Measurements from ENCODE around the gene BEGAIN. TPM values are rescaled to one million over a fixed set of nuclear protein-coding genes. Genes with fewer than 3 reads are reported as not detected.

BEGAIN gene
- total RNA-seq, 1 experiment from 2014 or later: not detected

DNA sequence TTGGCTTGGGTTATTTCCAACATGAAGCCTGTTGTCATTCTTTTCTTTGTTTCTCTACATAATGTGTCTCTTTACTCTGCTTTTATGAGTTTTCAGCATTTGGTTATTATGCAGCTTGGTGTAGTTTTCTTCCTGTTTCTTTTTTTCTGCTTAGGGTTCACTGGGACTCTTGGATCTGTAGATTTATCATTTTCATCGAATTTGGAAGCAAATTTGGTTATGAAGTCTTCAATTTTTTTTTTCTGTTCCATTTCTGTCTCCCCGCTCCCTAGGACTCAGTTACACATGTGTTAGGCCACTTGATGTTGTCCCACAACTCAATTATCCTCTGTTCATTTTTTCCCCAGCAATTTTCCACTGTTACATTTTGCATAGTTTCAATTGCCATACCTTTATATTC, 13.8 kb upstream of the BEGAIN start:
- DNase-seq (ENCODE audit: low read depth): no peak

DNA sequence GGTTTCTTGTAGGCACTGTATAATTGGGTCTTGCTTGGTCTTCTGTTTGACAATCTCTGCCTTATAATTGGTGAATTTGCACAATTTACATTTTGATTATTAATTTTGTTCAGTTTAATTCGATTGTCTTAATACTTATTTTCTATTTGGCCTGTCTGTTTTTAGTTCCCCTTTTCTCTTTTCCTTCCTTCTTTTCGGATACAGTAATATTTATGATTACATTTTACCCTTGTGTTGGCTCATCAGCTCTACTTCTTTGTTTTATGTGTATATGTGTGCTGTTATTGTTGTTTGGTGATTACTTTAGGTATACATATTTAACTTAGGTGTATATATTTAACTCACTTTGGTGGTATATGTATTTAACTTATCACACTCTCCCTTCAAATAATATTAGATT, 12.8 kb upstream of the BEGAIN start:
- DNase-seq (ENCODE audit: low read depth): no peak

DNA sequence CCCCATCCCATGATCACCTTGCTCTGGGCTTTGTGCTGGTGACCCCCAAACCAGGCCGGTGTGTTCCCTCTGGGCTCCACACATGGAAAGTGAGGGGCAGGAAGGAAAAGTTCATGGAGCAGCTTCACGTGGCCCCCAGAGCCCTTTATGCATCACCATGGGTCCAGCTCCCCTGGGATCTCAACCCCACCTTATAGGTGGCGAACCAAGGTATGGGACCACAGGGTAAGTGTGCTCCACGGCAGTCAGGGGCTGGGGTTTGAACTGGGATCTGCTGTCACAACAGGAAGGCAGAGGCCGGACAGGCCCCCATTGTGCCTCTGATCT, 7.4 kb upstream of the BEGAIN start:
- no peak for DNase-seq (ENCODE audit: low read depth)

DNA sequence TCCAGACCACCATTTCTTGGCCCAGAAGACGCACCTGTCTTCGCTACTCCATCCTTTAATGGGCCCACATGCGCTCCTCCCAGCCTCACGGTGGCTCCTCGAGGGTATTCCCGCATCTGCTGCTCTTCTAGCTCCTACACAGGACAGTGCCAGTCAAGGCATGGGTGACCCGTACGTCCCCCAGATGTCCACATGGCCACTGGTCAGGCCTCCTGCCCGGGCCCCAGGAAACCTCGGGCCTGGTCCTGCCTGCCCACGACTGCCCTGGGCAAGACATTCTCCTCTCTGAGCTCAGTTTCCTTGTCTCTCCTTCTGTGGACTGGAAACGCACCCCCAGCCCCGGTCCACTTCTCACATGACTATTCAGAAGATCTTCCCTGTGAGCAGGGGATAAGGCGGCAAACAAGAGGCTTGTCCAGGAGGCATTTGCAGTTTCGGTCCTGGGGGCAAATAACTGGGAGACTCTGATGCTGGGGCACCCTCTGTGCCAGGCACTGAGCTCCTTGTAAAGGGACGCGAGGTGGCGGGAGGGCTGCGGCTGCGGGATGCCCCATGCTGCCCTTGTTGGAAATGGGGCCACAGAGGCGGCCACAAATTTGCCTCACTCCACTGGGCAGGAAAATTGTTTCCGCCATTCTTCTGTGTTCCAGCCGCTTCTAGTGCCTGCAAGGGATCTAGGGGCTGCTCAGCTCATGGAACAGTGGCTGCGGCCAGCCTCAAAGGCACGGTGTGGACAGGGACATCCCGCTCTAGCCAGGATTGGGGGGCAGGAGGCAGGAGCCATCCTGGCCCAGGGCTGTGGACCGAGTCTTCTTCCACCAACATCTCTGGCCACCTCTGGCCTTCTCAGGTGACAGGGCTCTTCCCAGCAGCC, 6.8 kb upstream of the BEGAIN start:
- DNase-seq (ENCODE audit: low read depth): no peak

DNA sequence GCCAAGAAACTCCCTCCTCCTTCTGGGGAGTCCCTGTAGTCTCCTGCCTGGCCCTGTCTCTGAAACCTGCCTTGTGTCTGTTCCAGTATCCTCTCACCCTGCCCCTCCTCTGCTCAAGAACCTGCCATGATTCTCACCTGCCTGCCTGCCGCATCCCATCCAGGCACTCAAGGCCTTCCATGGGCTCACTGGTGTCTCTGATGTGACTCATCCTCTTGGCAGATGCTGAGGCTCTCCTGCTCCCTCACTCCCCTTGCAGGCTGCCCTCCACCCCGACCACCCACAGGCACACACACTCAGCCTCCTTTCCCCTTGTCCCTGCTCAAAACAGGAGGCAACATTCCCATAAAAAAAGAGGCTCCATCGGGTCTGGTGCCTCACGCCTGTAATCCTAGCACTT, 5.8 kb upstream of the BEGAIN start:
- DNase-seq (ENCODE audit: low read depth): no peak

DNA sequence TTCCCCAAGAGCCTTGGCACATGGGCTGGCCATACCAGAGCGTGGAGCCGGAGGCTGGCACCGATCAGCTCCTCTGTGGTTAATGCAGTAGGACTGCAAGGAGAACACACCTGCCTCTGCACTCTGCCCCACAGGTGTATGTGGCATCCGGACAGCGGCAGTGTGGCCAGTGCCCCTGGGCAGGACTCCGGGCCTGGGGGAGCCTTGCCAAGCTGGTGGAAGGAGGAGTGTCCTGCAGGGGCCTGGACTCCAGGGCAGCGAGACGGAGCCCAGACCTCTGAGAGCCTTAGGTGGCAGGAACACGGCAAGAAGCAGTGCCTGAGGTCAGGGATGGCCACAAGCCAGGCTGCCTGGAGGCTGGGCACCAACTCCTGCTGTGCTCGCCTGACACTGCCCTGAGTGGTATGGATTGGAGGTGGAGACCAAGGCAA, 5.3 kb upstream of the BEGAIN start:
- no peak for DNase-seq (ENCODE audit: low read depth)

DNA sequence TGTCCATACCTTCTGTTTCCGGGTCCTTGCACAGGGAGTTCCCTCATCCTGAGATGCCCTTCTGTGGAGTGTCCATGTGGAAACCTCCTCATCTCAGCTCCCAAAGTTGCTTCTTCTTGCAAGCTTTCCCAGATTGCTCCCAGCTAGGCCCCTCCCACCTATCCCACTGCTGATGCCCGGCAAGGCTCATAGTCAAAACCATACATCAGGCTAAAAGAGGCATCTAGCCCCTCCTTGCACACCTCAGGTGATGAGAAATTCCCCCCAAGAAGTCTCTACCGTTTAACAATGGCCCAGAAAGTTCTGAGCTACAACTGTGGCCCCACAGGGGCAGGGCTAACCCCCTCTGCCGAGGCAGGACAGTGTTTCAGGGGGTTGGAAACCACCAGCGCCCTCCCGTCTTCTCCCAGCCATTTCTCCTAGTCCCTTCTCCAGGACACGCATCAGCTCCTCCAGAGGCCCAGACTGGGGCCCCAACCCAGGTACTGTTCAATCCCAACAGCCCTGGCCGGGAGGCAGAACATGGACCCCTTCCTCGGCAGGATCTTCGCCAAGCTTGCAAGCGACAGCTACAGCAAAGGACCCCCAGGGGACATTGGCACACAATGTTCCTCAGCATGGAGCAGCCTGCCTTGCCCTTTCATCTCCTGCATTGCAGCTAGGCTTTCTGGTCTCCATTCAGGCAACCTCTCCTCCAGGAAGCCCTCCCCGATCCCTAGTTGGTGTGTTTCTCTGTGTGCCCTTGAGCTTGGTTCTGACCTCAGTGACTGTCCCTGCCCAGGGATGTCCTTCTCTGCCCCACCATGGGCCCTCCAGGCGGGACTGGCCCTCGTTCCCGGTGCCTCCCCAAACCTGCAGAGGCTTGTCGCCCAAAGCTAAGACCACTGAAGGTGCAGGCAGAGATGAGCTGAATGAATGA, 4.5 kb upstream of the BEGAIN start:
- no peak for DNase-seq (ENCODE audit: low read depth)

DNA sequence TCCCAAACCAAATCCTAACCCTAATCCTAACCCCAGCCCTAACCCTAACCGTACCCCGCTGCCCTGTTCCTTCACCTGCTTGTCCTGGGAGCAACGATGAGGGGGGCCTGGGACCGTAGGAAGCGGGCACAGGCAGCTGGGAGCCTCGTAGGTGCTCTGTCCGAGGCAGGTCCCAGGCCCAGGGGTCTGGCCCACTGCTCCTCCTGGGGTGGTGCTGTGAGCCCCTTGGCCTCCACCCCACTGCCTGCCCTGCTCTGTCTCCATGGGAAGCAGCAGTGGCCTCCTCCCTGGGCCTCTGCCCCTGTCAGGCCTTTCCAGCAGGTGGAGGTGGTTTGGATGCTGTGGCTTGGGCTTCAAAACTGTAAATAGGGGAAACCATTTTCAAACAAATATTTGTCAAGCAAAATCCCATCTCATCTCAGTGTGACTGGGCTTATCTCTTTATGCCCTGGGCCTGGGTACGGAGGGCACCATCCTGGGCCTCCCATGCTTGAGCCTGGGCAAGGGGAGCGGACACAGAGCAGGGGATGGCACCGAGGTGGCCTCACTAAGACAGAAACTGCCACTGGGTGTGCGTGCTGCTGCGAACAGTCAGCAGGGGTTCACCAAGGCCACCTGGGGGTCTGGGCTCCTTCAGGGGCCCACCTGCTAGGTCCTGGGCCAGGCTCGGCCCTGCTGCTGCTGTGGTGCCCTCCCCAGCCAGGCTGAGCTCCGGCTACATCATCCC, 3.7 kb upstream of the BEGAIN start:
- DNase-seq (ENCODE audit: low read depth): no peak

DNA sequence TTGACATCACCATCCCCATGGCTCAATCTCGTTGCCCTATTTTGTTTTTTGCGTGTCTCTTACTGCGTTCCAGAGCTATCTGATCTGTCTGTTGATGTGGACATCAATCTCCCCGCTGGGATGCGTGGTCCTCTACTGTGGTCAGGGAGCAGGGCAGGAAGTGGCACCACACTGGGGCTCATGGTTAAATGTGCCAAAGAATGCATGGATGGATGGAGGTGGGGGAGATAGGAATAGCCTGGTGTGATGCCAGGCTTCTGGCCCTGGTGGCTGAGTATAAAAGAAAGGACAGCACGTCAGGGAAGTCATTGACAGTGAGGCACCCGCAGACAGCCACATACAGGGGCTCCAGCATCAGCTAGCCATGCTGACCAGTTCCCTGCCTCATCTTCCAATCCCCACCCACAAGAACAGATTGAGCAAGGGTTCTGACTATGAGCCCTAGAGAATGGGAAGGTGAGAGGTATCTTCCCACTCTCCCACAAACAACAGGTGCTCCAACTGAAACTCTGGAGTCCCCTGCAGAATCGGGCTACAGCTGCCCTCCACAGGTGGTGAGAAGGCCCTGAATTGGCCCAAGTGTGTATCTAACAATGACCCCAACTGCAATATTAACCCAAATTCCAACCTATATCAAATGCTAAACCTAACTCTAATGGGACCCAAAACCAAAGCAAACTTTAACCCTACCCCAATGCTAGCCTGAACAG, 2.7 kb upstream of the BEGAIN start:
- no peak for DNase-seq (ENCODE audit: low read depth)

DNA sequence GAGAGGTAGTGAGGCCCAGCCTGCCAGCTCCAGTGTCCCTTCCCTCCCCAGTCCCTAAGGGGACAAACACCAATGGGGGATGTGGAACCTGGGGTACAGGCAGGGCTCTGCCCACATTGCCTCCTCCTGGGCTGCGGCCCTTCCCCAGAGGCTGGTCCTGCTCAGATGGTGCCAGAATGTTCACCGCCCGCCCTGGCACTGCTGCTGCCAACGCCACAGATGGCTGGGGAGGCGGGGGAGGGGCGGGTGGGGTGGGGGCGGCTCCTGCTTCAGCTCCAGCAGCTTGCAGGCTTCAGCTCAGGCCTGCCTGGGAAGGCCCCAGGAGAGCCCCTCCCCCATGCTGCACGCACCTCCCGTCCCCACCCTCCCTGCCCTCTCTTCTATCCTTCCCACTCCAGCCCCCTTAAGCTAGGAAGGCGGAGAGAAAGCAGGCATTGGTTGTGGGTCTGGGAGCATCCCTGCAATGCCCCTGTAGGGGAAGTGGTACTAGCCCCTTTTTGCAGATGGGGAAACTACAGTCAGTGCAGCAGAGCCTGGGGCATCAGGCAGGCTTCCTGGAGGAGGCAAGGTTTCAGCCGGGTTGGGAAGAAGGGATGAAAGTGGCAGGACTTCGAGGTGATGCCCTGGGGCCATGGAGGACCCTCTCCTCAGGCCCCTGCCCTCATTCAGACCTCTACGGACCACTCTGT, 2.0 kb upstream of the BEGAIN start:
- DNase-seq (ENCODE audit: low read depth): no peak

DNA sequence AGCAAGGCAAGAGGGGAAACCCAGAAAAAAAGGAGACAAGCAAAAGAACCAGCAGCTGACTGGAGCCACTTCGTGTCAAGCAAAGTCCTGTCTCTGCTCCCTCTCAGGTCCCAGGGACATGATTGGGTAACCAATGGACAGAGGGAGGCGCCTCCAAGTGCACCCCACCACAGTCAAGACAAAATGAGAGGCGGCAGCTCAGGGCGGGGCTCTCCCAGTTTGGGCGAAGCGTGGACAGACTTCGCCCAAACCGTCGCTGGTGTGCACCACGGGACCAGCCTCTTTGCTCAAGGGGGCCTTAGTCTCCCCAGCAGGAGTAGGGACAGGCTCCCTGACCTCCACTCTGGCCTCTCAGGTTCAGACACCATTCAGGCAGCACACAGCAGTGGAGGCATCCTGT, 1.5 kb upstream of the BEGAIN start:
- no peak for DNase-seq (ENCODE audit: low read depth)

DNA sequence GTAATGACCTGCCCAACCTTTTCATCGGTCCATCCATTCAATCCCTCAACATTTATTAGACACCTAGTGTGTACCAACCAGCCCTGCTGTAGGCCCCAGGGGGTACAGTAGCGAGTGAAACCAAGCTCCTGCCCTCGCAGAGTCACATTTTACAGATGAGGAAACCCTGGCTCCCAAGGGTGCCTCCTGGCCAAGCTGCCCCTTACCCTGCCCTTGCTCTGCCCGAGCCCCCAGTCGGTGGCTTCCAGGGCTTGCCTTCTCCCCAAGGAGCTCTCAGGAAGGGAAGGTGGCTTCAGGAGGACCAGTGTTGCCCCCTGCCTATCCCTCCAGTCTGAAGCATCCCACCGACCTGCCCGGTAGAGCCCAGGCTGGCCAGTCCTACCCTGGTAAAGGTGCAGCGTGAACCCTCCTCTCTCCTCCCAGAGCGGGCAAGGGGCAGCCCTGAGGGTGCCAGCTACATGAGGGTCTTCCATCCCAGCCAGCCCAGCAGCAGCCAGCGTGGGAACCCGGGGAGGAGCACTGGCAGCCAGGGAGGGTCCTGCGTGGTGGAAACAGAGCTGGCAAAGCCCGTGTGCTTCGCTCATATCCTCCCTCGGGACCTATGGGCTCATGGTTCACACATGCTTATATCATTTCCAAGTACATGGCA, 670 bp upstream of the BEGAIN start:
- no peak for DNase-seq (ENCODE audit: low read depth)

DNA sequence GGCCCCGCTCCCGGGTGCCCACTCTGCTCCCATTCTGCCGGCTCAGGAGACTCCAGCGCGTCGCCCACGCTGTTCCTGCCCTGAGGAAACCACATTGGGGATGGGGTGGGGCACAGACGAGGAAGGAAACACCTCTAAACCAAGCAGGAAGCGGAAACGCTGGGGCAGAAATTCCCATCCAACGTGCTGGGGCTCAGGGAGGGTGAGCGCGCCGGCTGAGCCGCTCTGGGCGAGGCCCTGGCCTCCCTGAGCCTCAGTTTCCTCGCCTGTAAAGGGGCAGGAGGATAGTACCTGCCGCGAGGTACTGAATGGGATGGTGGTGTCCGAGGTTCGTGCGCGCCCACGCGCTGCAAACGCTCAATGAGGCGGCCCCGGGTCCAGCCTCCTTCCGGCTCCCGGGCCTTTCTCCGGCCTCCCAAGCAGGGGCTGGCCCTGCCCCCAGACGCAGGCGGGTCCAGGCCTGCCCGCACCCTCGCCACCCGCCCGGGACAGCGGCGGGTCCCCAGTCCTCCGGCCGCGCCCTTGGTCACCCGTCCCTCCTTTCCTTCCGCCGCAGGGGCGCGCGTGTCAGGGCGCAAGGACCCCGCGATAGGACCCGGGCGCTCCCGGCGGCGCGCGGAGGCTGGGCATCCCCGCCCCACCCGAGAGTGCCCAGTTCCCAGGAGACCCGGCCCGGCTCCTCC, 673 bp downstream of the BEGAIN start:
- DNase-seq (ENCODE audit: low read depth): no peak

DNA sequence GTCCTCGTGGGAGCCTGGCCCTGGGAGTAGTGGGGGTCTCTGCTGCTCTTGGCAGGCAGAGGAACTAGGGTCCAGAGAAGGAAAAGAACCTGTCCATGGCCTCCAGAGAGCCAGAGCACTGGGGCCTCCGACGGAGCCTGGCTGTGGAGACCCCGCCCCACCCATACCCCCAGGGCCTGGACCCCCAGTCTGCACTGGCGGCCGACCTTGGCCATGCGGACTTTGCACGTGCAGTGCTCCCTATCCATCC, 1.1 kb downstream of the BEGAIN start:
- DNase-seq (ENCODE audit: low read depth): no peak

DNA sequence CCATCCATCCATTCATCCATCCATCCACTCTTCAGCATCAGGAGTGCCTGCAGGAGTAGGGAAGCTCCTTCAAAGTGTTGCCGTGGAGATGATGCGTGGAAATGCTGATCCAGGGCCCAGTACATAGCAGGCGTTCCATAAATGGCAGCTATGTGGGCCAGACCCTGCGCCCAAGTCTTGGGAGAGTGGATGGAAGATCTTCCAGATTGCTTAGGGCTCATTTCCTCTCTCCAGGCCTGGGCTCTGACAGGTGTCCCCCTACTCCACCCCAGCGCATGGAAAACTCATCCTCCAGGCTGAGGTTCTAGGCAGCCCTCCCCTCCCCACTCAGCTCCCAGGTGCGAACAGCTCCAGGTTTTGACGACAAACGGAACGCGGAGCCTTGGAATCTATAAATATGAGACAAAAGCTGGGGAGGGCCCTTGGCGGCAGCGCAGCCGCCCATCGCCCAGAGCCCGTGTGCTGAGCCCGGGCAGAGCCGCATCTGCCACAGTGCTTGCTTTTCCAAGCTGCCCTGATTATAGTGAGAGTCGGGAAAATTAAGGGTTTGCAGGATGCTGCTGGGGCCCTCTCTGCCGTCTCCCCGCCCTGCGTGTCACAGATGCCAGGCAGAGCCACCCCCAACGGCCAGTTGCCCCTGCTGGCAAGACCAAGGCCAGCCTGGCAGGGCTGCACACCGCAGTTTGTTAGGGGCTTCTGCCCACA, 1.6 kb downstream of the BEGAIN start:
- no peak for DNase-seq (ENCODE audit: low read depth)

DNA sequence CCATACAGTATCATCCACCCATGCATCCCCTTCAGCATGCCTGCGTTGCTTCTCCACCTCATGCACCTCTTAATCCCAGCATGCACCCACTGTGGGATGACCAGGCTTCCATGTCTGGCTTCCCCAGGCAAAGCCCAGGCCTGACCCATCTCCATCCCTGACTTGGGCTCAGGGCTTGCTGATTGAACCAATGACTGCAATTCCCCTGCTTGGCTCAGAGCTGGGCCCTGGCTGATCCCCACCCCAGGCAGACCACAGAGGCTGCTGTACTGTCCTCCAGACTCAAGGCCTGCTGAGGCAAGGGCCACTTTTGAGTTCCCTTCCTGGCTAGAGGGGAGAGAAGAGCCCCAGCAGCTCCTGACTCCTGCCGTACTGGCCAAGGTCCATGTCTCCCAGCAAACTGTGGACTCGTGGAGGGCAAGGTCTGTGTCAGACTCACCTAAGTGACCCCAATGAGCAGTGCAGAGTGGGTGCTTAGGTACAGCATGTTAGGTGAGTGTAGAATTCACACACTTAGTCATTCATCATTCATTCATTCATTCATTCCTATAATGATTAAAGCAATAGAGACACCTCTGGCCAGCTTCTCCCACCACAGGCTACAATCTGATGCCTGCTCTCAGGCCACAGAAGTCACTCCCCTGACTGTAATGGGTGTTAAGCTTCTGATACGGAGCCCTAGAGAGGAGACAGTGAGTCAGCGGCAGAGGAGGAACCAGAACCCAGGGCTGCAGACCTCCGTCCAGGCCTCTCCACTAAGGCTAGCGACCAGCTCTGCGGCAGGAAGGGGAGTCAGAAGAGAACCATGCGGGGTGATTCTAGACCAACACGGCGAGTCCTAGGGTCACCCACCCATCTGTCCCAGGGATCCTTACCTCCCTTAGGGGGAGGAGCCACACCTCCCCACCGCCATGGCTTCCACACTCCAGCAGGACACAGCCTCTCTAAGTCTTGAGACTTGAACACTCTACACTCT, 2.9 kb downstream of the BEGAIN start:
- DNase-seq (ENCODE audit: low read depth): no peak

DNA sequence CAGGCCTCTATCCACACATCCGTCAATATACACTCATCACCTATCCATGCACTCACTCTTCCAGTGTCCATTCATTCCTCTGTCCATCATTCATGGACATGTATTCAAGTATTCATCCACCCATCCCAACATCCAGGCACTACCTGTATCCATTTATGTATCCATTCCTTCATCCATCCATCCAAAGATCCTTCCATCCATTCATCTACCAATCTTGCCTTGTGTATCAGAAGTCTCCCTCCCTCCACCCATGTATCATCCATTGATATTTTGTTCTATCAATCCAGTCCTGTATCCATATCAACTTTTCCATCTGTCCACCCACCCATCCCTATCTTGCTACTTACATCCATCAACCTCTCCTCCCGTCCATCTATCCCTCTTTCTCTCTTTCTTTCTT, 4.0 kb downstream of the BEGAIN start:
- DNase-seq (ENCODE audit: low read depth): no peak

DNA sequence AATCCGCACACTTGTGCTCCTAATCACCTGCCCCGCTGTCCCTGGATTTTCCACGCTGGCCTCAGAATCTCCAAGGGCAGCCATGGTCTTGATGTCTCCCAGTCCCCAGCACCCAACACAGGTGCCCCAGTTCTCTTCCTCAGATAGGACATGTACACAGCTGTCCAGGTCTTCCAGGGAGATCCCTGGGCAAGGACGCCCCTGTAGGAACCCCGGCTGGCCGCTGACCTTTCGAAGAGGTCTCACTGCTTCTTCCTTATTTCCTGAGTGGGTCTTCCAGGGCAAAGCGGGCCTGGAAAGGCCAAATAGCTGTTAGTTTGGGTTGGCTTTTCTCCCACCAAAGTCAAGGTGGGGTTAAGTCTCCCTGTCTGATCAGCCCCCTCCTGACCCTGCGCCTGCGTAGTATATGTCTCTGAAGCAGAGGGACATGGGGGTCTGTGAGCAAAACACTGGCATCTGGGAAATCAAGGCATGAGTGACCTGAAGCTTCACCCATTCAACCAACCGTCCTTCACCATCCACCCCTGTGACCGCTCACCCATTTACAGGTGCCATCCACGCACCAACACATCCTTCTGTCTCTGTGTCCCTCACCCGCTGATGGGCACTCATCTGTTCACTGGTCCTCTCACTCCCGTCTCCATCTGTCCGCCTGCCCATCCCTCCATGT, 4.6 kb downstream of the BEGAIN start:
- DNase-seq (ENCODE audit: low read depth): no peak
